NCI-H2081 (cell line): ENCODE results near the gene EXOC3.
"Not testable (repeated sequence)": the region's sequence is repeated elsewhere in the genome, so short reads cannot be mapped to it uniquely, and the experiment has no call there.

Experiments used
- DNase-seq, 2 experiments: peaks; one replicate each; lab custom pipeline; 2025; lab: John Stamatoyannopoulos, UW

Gene EXOC3

DNA sequence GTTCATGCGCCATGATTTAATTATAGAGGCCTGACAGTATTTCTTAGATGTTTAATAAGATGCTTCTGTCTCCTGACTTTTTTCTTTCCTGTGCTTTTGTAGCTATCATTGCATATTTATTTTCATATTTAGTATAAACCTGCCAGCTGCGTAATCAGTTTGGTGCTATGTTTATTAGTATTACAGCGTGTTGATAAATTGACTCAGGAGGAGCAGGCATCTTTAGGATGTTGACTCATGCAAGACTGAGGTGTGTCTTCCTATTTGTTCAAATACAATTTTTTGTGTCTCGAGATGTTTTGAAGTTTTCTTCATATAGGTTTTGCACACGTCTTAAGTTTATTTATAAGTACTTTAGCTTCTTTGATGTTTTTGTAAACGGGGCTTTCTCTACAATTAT is 35.9 kb upstream of the EXOC3 start:
- peak in 1 of 2 experiments; percentile 57 for DNase-seq

DNA sequence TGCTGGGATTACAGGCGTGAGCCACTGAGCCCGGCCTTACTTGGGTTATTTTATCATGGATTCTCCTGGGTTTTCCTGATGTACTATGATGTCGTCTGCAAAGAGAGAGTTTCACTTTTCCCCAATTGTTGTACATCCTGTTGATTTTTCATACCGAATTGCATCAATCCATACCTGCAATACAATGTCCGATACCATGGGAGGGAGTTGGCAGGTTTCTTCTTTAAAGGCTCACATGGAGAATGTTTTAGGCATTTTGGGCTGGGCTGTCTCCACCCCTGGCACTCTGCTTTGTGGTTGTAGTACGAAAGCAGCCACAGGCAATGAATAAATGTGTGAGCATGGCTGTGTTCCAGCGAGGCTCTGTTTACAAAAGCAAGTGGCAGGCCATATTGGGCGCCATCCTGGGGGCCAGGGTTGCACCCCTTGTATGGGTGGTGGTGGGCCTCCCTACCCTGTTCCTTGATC is 35.1 kb upstream of the EXOC3 start:
- DNase-seq: peak; percentile 81 to 95

DNA sequence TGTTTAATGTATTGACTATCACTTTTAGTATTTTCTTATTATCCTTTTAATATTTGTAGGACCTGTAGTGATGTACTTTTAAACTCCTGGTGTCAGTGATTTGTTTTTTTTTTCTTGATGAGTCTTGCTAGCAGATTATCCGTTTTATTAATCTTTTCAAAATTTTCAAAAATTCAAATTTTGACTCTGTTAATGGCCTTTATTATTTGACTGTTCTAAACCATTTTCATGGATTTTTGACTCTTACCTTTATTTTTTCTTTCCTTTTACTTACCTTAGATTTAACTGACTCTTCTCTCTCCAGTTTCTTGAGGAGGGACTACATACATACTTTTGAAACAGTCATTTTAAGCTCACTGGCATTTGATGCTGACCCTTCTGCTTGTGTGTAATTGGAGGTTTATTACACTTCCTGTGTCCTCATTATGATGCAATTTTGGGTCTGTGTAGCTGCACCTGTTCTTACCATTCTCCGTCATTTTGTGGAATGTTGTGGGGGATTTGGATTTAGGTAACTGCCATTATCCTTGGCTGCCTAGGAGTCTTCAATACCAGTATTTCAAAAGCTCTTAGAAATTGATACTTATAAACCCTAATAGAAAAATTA is 32.0 kb upstream of the EXOC3 start:
- peak; percentile 41 to 84 for DNase-seq

DNA sequence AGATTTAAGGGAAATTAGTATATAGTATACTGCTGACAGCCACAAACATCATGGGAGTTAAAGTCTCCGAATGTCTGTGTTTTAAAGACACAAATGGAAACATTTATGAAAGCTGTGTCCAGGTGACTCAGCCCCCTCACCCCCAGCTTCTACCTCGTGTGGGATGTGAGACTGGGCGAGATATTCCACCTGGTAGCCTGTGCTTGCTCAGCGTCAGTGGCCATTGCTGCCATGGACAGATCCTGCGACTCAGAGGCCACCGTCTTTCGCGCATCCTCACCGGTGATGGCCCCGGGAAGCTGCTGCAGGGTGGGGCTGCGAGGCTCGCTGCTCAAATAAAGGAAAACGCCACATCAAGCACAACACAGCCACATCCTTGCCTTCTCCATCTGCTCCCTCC is 31.2 kb upstream of the EXOC3 start:
- no peak for DNase-seq

DNA sequence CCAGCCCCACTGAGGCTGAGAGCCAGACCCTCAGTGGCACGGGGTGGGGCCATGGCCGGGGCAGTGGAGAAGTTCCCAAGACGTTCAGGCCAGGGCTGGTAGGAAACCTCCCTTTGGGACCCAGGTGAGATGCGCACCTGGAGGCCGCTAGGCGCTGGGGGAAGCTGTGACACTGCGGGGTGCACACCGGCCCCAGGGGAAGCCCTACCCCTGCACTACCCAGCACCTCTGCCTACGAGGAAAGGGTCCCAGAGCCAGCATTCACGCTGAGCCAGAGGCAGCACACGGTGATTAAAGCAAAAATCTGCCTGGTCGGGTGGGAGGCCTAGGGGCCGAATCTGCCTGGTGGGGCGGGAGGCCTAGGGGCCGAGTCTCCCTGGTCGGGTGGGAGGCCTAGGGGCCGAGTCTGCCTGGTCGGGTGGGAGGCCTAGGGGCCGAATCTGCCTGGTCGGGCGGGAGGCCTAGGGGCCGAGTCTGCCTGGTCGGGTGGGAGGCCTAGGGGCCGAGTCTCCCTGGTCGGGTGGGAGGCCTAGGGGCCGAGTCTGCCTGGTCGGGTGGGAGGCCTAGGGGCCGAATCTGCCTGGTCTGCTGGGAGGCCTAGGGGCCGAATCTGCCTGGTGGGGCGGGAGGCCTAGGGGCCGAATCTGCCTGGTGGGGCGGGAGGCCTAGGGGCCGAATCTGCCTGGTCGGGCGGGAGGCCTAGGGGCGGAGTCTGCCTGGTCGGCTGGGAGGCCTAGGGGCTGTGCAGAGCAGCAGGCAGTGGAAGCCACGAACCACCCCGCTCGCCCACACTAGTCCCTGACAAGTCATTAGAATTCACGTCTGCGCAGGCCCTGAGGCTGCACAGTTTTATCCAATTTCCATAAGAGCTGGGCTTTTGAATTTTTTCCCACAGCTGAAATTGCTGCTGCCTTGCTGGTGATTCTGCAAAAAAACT is 27.7 kb upstream of the EXOC3 start:
- not testable (repeated sequence) for DNase-seq

DNA sequence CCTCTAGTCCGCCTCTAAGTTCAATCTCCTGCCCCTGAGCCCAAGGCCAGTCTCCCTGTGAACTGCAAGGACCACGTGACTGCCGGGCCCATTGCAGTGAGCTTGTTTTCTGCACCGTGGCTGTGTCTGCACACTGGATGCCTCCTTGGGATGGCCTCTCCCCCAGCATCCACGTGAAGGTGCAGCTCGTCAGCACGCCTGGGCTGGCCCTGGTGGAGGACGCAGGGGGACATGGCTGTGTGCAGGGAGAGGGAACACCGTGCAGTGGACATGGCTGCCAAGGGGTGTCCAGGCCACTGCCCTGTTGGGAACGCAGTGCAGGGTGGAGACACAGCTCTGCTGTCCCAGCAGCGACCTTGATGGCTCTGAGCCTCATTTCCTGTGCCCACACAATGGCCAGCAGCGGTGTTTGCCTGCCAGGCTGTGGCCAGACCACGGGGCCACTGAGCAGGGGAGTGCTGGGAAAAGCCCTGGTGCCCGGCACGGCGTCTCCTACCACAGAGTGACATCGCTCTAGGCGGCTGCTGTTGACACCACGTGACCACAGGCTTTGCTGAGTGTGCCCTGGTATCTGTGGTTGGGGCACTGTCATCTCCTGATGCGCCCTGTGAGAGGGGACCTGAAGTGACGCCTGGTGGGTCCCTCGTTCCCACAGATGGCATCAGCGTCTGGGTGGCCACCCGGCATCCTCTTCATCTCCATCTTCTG is 26.9 kb upstream of the EXOC3 start:
- no peak for DNase-seq

DNA sequence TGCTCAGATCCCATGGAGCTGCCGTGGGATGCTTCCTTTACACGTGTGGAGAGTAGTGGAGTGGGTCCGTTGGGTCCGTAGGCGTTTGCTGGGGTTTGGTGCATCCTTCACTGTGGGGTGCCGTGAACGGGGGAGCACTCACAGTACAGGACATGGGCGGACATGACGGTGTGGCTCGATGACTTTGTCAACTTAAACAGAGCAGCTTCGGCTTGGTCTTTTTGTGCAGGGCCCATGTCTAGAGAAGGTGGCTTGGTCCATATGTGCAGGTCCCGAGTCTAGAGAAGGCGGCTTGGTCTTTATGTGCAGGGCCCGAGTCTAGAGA is 26.4 kb upstream of the EXOC3 start:
- DNase-seq: no peak

DNA sequence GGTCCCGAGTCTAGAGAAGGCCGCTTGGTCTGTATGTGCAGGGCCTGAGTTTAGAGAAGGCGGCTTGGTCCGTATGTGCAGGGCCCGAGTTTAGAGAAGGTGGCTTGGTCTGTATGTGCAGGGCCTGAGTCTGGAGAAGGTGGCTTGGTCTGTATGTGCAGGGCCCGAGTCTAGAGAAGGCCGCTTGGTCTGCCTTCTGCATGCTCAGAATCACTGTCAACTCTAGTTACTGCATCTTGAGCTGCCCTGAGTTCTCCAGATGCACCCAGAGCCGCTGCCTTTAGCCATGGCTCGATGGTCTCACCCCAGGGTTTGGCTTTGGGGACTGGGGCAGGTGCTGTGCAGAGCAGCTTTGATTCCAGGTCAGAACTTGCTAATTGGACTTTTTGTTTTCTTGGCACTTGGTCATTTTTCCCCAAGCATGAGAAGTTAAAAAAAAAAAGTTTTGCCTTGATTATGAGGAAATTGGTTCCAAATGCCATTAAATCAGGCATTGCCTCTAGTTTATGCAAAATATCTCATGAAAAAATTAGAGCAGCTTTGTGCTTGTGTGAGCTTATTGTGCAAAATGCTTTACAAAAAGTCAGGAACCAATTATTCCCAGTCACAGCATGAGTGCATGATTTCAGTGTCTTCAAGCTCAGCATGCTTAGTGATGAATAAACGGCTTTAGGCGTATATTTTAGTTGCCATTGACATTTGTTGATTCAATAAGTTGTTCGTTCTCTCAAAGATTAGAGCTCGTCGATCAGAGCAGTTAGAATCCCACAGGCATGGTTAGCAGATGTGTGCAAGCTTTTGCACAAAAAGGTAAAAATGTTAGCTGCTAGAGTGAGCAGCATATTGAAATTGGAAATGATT is 25.4 kb upstream of the EXOC3 start:
- DNase-seq: peak; percentile 79 to 96

DNA sequence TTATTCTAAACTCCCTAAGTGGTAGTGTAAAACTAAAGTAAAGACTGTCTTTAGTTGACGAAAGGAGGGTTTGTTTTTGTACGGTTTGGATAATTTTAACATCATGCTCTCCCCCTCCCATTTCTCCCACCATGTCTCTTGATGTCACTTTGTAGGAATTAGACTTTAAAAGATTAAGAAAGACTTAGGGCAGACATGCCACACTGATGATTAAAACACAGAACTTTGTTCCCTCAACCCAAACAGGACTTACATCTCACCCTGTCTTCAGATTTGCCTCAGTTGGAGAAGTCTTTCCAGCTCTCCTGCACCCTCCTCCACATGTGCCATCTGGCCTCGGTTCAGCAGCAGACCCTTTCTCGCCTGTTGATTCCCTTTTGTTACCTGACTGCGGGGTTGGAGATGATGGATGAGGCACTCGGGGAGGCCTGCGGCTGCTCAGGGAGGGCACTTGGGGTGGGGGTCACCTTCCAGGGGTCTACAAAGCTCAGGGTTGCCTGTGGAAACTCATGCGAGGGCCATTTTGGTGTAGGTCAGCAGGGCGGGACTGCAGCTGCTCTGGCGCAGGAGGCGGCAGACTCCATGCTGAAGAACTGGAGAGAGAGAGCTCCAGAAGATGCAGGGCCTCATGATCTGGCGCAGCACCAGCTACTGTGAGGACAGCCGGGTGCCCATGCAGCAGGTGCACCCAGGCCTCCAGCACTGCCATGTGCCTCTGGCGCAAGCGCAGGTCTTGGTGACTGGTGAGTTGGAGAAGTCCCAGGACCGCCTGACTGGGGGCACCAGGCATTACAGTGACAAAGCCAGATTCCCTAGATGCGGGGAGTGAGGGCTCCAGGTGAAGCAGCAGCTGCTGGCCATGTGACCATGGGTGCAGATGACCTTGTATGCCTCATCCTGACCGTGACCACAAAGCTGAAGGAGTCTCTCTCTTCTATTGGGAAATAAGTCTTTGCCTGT is 24.5 kb upstream of the EXOC3 start:
- DNase-seq: peak; percentile 83 to 97

DNA sequence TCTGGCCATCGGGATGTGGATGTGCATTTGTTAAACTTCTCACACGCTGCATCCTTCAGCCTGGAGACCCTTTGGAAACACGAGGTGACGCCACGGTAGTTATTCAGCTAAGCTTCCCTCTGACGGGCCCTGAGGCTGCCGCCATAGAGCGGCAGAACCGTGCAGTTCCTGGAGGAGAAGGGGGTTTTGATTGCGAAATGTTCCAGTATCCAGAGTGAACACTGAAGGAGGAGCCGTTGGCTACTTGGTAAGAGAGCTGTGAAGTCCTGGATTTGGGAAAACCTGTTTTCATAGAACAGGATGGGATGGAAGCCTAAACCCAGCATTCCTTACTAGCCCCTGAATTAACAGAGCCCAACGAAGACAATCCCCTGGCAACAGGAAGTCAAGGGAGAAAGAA is 23.0 kb upstream of the EXOC3 start:
- DNase-seq: no peak

DNA sequence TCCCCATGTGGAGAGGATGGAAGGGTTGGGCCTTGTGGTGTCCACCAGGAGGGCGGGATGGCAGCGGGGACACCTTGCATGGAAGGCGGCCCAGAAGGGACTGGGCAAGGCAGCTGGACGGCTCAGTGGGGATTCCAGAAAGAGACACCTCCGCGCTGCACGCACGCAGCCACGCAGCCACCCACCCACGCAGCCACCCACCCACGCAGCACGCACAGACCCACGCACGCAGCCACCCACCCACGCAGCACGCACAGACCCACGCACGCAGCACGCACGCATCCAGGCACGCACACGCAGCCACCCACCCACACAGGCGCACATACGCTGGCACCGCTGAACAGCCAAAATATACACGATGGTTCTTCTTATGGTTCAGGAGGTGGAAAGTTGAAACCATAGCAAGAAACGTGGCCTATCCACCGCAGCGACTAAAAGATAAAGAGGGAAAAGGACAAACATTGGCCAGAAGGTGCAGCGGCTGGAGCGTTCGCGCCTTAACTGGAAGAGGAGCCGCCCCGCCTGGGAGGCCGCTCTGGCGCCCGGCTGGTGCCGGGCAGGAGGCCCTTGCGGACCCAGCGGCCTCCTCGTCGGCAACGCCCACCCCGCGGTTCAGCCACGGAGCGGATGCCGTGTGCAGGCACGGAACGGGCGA is 22.2 kb upstream of the EXOC3 start:
- no peak for DNase-seq

DNA sequence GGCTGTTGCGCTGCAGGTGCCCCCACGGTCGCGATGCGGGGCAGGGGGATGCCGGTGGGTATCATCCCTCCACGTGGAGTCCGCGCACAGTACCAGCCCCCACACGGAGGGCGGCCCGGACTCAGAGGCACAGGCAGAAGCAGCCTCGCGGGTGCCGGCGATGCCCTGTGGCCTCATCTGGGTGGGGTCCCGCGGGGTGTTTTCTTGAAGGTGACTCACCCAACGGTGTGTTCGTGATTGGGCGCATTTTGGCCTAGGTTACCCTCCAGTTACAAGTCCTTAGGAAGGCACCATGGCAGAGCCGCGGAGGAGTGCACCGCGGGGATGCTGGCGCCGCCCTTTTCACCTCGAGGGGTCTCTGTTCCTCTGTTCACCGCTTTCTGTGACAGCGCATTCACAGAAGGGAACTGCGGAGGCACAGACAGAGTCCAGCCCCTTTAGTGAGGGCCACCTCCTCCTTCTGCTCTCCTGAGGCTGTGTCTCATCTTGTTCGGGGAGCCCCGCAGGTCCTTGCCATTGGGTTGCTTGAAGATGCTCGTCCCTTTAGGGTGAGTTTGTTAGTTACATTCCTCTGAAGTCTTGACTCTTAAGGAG is 21.6 kb upstream of the EXOC3 start:
- DNase-seq: no peak

DNA sequence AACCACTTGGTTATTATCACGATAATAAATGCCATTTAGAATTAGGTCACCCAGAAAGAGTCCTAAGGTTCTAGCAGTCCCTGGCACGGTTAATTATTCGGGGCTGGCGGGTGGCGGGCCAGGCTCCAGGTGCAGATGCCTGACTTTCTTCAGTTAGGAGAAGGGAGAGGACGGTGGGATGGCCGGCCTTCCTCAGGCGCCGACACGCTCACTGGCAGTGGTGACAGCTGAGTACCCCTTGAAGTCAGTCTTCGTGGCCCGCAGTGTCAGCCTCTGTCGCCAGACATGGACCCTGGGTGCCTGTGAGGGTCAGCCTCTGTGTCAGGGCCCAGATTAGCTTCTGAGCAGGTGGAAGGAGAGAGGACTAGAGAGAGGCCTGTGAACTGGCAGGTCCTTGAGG is 21.1 kb upstream of the EXOC3 start:
- no peak for DNase-seq

DNA sequence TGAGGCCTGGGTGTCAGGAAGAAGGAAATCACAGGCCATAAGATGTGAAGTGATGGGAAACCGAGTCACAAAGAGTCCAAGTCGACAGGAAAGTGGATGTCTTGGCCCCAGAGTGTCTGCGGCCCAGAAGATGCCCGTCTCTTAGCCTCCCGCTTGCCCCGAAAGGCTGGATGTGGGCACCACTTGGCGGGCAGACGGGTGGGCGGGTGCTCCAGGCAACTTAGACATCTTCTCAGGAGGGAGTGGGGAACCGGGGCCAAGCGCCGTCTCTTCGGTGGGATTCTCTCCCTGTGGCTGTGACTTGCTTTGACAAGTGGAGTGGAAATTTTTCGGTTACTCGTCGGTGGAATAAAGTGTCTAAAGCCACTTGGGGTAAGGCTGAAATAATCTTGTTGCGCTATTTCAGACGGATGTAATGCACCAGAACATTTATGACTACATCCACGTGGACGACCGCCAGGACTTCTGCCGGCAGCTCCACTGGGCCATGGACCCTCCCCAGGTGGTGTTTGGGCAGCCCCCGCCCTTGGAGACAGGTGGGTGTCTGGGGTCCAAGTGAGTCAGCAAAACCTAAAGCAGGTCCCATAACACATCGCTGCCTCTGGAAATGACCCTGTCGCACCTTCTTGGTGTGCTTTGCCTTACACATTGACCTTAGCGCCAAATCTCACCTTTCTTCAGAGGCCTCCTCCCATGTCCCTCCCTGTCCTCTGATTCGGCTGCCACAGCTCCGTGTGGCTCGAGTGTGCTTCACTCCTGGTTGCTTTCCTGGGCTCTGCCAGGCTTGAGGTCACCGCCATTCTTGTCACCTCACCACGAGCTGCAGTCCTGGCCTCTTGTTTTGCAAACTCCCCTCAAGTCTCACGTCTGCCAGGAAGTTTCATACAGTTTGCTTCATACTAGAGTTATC is 20.4 kb upstream of the EXOC3 start:
- no peak for DNase-seq

DNA sequence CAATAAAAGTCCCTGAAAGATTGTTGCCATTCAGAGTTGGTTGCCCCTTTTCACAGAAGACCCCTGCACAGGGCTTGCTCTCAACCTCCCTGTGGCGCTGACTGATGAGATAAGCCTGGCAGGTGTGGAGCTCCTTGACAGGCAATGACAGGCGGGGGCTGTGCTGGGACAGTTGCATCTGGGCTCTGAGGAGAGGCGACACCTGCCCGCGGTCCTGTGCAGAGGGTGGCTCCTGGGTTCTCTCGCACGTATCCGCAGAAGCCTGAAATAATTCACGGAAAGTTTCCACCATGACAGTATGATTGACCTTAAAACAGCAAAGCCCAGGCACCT is 19.8 kb upstream of the EXOC3 start:
- no peak for DNase-seq

DNA sequence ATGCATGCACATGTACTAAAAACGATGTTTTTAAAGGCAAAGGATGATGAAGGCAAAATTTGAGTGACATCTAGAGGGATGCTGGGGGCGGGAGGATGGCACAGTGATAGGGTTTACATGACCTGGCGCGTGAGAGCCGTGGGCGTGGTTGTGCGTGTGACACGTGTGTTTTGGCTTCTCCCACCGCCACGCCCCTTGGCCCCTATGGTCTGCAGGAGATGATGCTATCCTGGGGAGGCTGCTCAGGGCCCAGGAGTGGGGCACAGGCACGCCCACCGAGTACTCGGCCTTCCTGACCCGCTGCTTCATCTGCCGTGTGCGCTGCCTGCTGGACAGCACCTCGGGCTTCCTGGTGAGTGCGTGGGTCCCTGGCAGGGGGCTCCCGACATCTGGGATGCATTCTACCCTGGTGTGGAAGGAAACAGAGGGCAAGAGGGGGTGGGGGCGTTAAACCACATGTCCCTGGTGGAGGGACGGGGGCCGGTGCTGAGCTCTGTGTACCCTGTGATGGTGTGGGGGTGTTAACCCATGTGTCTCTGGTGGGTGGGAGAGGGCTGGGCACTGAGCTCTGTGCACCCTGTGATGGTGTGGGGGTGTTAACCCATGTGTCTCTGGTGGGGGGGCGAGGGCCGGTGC is 19.2 kb upstream of the EXOC3 start:
- no peak for DNase-seq

DNA sequence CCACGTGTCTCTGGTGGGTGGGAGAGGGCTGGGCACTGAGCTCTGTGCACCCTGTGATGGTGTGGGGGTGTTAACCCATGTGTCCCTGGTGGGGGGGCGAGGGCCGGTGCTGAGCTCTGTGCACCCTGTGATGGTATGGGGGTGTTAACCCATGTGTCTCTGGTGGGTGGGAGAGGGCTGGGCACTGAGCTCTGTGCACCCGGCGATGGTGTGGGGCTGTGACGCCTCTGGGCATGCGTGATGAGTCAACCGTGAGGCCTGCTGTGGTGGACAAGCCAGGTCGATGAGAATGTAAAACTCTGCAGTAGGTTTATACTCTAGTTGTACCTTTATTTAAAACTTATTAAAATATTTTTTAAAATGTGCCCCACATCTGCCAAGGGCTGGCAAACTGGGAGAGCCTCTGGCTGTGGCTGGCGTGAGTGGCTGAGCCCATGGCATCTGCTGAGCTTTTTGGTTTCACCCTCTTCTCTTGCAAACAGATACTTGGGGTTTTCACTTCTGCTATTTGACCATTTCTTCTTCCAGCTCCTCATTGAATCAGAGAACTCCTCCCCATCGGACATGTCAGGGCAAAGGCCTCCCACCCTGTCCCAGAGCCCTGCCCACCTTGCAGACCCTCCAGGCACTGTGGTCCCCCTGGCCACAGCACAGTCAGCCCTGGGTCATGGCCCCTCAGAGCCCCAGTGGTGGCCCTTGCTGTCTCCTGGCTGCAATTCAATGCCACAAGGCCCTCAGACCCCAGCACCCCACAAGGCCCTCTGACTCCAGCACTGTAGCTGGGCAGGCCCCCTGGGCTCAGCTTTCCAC is 18.5 kb upstream of the EXOC3 start:
- no peak for DNase-seq

DNA sequence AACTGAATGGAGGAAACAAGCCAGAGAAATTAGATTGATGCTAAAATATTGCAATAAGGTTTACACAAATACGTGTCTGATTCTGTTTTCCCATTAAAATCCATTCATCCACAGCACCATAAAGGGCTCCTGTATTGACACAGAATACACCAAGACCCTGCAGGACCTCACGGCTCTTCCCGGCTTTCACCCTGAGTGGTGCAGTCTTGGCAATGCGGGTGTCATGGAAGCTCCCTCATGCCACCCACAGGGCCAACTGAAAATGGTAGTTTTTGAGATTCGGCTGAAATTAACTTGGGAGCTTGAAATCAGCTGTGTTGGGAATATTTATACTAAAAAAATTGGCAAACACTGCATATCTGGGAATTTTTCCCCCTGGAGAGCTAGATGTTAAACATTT is 17.3 kb upstream of the EXOC3 start:
- peak; percentile 31 to 65 for DNase-seq
